ENCODE results near the gene CEP170.

The CEP170 gene

DNA sequence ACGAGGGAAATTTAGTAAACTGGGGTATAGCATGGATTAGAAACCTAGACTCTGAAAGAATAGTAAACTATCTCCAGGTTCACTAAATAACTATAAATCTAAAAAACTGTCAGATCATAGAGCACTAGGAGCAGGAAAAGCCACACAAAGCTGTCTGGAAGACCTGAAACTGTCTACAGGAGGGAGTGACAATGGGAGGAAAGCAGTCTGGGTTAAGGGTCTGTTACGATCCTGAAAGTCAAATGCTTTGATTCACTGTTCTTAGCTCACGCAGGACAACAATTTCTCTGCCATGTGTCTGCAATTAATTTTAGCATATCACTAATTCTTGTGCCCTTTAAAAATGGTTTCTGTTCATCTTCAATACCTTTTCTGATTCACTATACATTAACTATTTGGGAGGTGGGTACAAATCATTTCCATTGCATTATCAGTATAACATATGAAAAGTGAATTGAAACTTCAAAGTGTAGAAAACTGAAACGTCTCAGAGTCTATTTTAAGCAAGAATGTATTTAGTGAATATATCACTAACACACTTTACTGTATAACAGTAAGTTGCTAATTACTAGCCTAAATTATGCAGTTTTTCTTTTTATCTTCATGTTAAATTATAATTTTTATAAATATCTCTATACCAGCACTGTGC is 18.4 kb downstream of the CEP170 start:
- peaks cover 34 to 100% (median 97%) of the 10 kb centered on the region in 11 experiments for H3K9me3 ChIP-seq (replicated peaks in 1 of 11)
- H3K4me1 ChIP-seq, result peaks cover 0 to 29% (median 0%) of the 10 kb centered on the region in 10 experiments; a peak in 3 of 20 replicates
- H3K27me3 ChIP-seq, result no peaks in the 10 kb centered on the region
- no peak overlapping the region; a peak in 1 of 22 replicates for H3K9ac ChIP-seq
- peaks cover 0 to 84% (median 46%) of the 10 kb centered on the region in 11 experiments; a peak in 12 of 22 replicates for H4K20me1 ChIP-seq
- no peak overlapping the region for H3K4me3 ChIP-seq
- H3K36me3 ChIP-seq, result peaks cover 74 to 100% (median 97%) of the 10 kb centered on the region in 11 experiments
- no peak overlapping the region for H3K4me2 ChIP-seq
- no peak overlapping the region for H3K27ac ChIP-seq
- TF ChIP-seq Cebpa-rat (IDR thresholded peaks at IDR 0.05), result no peak

DNA sequence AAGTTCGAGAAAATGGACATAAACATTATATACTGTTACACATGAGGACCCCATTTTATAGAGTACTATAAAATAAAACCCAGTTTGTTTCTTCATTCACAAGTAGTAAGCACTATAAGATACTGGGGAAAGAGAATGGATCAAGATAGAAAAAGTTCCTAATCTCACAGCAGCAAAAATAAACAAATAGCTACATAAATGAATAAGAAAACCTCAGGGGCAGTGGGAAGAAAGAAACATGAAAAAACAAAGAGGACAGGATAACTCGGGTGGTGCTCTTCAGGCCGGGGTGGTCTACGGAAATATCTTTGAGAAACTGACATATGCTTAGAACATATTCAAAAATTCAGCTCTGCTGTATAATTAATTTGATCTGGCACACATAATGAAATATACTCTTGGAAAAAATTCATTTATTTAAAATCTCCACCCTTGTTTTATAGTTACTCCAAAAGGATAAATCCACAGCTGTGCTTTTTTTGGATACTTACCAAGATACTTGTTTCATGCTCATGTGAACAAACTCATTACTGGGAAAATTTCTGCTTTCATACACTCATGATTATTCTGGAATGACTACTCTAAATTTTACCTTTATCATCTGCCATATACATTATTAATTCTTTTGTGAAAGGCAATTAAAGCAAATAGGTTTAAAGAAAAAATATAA is 20.0 kb downstream of the CEP170 start:
- Histone ChIP-seq H3K27ac (no peak overlapping the region), H3K4me3 (no peak overlapping the region)

DNA sequence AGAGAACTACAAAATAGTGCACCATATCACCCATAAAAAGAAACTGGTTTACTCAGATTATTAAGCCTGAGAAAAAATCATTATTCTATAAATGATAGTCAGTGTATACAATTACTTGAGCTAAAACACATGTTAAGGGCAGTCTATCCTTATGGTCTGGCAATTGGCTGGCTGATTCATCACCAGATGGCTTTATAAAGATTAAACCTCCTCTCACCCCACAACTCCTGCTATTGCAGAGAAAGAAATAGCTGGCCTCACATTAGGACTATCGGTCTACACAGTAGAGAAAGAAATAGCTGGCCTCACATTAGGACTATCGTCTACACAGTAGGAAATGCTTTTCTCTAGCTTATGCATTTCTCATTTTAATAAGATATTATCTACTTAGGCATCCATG is 21.2 kb downstream of the CEP170 start:
- Histone ChIP-seq H3K27ac (no peak overlapping the region), H3K4me1 (peaks cover 0 to 31% (median 0%) of the 10 kb centered on the region in 10 experiments; a peak in 6 of 20 replicates), H3K27me3 (no peaks in the 10 kb centered on the region), H3K4me2 (no peak overlapping the region), H3K4me3 (no peak overlapping the region), H3K9me3 (replicated peaks in 1 of 11) (peaks cover 59 to 100% (median 97%) of the 10 kb centered on the region in 11 experiments), H3K36me3 (peaks cover 79 to 100% (median 95%) of the 10 kb centered on the region in 11 experiments), H4K20me1 (peaks cover 0 to 76% (median 38%) of the 10 kb centered on the region in 11 experiments; a peak in 14 of 22 replicates), H3K9ac (no peak overlapping the region)
- no peak for TF ChIP-seq Cebpa-rat (IDR thresholded peaks at IDR 0.05)

More for the DNA sequence above, 20.0 kb downstream of the CEP170 start:
- Histone ChIP-seq H3K9me3 (replicated peaks in 1 of 11) (peaks cover 51 to 100% (median 97%) of the 10 kb centered on the region in 11 experiments), H3K36me3 (peaks cover 82 to 100% (median 95%) of the 10 kb centered on the region in 11 experiments), H3K27me3 (no peaks in the 10 kb centered on the region), H3K4me2 (no peak overlapping the region), H3K9ac (no peak overlapping the region), H3K4me1 (peaks cover 0 to 30% (median 0%) of the 10 kb centered on the region in 10 experiments; a peak in 4 of 20 replicates), H4K20me1 (peaks cover 0 to 76% (median 38%) of the 10 kb centered on the region in 11 experiments; a peak in 12 of 22 replicates)
- TF ChIP-seq Cebpa-rat (IDR thresholded peaks at IDR 0.05), result no peak

DNA sequence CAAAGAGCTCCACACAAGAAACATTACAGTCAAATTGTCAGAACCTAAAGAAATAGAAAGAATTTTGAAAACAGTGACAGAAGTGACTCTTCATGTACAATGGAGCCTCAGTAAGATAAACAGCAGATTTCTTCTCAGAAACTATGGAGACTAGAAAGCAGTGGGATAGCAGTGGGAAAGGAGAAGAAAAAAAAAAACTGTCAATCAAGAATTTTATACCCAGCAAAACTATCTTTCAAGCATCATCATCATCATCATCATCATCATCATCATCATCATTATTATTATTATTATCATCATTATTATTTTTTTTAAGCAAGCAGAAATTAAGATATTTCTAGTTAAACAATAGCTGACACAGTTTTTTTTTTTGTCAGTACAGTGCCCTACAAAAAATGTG is 24.2 kb downstream of the CEP170 start:
- H4K20me1 ChIP-seq, result peaks cover 13 to 73% (median 45%) of the 10 kb centered on the region in 11 experiments; a peak in 18 of 22 replicates
- H3K9ac ChIP-seq, result no peak overlapping the region
- H3K9me3 ChIP-seq (replicated peaks in 1 of 11), result peaks cover 59 to 83% (median 77%) of the 10 kb centered on the region in 11 experiments
- no peak overlapping the region for H3K4me2 ChIP-seq
- no peak for TF ChIP-seq Cebpa-rat (IDR thresholded peaks at IDR 0.05)
- H3K4me1 ChIP-seq, result peaks cover 0 to 31% (median 0%) of the 10 kb centered on the region in 10 experiments; a peak in 6 of 20 replicates
- no peaks in the 10 kb centered on the region for H3K27me3 ChIP-seq
- H3K36me3 ChIP-seq, result peaks cover 55 to 93% (median 72%) of the 10 kb centered on the region in 11 experiments
- H3K27ac ChIP-seq, result no peak overlapping the region
- H3K4me3 ChIP-seq, result no peak overlapping the region

DNA sequence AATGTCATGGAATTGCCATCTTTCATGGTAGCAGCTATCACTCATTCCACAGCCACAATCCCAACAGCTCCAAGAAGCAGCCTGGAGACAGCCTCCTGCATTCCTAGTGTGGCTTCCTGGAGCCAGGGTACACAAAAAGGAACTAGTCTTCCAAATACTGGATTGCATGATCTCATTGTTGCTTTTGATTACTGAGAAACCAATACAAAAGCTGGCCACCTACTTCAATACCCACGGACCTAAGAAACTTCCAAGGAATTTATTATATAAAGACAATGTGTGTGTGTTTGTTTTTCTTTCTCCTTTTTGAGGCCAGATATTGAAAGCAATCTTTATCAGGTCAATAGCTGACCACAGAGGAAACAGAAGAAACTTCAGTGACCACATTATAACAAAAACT is 25.6 kb downstream of the CEP170 start:
- no peak for TF ChIP-seq Cebpa-rat (IDR thresholded peaks at IDR 0.05)

DNA sequence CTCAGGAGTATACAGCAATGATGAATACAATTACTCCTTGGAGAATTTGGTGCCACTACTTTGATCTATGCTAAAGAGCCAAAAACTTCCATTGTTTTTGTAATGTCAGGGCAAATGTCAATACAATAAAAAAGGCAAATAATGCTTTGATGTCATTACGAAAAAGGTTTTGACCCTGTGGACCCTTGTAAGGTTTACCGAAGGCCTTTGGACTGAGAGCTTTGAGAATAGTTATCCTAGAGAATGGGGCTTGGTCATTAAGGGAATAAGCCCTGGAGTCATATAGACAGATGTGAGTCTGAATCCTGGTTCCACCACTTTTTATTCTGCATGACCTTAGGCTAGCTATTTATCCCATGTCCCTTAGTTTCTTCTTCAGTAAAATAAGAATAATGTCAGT is 27.5 kb downstream of the CEP170 start:
- TF ChIP-seq Cebpa-rat (IDR thresholded peaks at IDR 0.05), result no peak
- H3K27me3 ChIP-seq, result no peaks in the 10 kb centered on the region
- no peak overlapping the region for H3K4me2 ChIP-seq
- peaks cover 54 to 90% (median 72%) of the 10 kb centered on the region in 11 experiments for H3K36me3 ChIP-seq
- H3K9me3 ChIP-seq (replicated peaks in 1 of 11), result peaks cover 34 to 68% (median 53%) of the 10 kb centered on the region in 11 experiments
- no peak overlapping the region for H3K9ac ChIP-seq
- peaks cover 0 to 38% (median 0%) of the 10 kb centered on the region in 10 experiments; a peak in 6 of 20 replicates for H3K4me1 ChIP-seq
- H3K27ac ChIP-seq, result peak overlapping the region in 1 of 11 experiments; percentile 0; a peak in 1 of 22 replicates
- no peak overlapping the region for H3K4me3 ChIP-seq
- H4K20me1 ChIP-seq, result peaks cover 13 to 81% (median 39%) of the 10 kb centered on the region in 11 experiments; a peak in 19 of 22 replicates

More for the DNA sequence above, 25.6 kb downstream of the CEP170 start:
- Histone ChIP-seq H3K27me3 (no peaks in the 10 kb centered on the region), H3K27ac (0 out of 22 replicates have a peak overlapping the region, but pooled peaks of 1 of the 11 experiments have one; percentile 20), H3K9ac (no peak overlapping the region), H4K20me1 (peaks cover 13 to 76% (median 43%) of the 10 kb centered on the region in 11 experiments; a peak in 19 of 22 replicates), H3K36me3 (peaks cover 53 to 90% (median 72%) of the 10 kb centered on the region in 11 experiments), H3K4me2 (peak overlapping the region in 2 of 11 experiments; percentile 47 to 68; a peak in 3 of 22 replicates), H3K9me3 (replicated peaks in 1 of 11) (peaks cover 52 to 71% (median 64%) of the 10 kb centered on the region in 11 experiments), H3K4me3 (no peak overlapping the region; a peak in 1 of 20 replicates), H3K4me1 (peaks cover 0 to 38% (median 0%) of the 10 kb centered on the region in 10 experiments; a peak in 6 of 20 replicates)

DNA sequence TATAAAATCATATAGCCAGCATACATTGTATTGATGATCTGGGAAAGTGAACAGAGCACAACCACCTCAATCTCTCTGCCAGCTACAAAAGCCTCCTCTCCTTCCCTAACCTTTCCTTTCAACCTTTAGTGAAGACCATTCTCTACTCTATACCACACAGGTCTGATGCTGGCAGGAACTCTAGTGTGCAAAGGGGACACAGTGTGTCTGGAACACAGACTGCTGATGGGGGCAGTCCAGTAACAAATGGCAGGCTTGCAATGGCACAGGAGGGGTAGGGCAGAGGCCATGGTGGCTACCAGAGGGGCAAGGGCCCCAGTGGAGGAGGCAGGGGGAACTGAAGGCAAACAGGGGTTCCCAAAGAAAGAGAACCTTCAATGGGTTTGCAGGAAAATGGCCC is 37.0 kb downstream of the CEP170 start:
- Histone ChIP-seq H3K27ac (0 out of 22 replicates have a peak overlapping the region, but pooled peaks of 1 of the 11 experiments have one; percentile 11), H3K4me3 (no peak overlapping the region), H3K9me3 (replicated peaks in 1 of 11) (peaks cover 0 to 29% (median 17%) of the 10 kb centered on the region in 11 experiments; a peak in 13 of 22 replicates), H3K4me2 (0 out of 22 replicates have a peak overlapping the region, but pooled peaks of 1 of the 11 experiments have one; percentile 11), H3K9ac (no peak overlapping the region), H3K27me3 (no peaks in the 10 kb centered on the region), H4K20me1 (peaks cover 8 to 74% (median 24%) of the 10 kb centered on the region in 11 experiments; a peak in 17 of 22 replicates), H3K36me3 (peaks cover 82 to 100% (median 94%) of the 10 kb centered on the region in 11 experiments), H3K4me1 (peaks cover 0 to 16% (median 0%) of the 10 kb centered on the region in 10 experiments; a peak in 5 of 20 replicates)
- no peak for TF ChIP-seq Cebpa-rat (IDR thresholded peaks at IDR 0.05)

DNA sequence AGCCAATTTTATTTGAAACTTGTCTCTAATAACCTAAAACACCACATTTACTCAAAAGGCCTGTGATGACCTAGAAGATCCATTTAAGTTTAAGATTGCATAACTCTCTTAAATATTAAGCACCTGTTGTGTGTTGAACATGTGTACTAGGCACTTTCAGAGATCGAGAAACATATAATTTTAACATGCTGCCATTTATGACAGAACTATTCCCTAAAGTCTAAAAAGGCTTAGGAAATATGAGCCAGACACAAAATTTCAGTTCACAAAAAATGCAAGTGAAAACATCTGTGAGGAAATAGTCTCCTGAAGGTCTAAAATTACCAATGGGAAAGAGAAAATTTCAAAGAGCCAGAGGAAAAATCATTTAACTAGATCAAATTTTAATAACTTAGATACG is 37.7 kb downstream of the CEP170 start:
- peaks cover 82 to 100% (median 94%) of the 10 kb centered on the region in 11 experiments for H3K36me3 ChIP-seq
- H3K9ac ChIP-seq, result no peak overlapping the region
- peaks cover 0 to 16% (median 0%) of the 10 kb centered on the region in 10 experiments; a peak in 5 of 20 replicates for H3K4me1 ChIP-seq
- H3K27ac ChIP-seq, result no peak overlapping the region
- H3K4me2 ChIP-seq, result no peak overlapping the region
- peaks cover 0 to 22% (median 12%) of the 10 kb centered on the region in 11 experiments; a peak in 11 of 22 replicates for H3K9me3 ChIP-seq (replicated peaks in 1 of 11)
- no peak for TF ChIP-seq Cebpa-rat (IDR thresholded peaks at IDR 0.05)
- H4K20me1 ChIP-seq, result peaks cover 8 to 74% (median 28%) of the 10 kb centered on the region in 11 experiments; a peak in 18 of 22 replicates
- H3K4me3 ChIP-seq, result no peak overlapping the region
- no peaks in the 10 kb centered on the region for H3K27me3 ChIP-seq
